CD1c-positive myeloid dendritic cell (primary cell): ENCODE results near the gene PDE5A.
"Not testable (repeated sequence)": the region's sequence is repeated elsewhere in the genome, so short reads cannot be mapped to it uniquely, and the experiment has no call there.

Experiments used
- DNase-seq: peaks from one replicate; pipeline ENCODE4 v3.0.0-alpha.2; 2016; ENCODE audit errors: extremely low spot score

The PDE5A gene

GRCh38 chr4:119470737-119471063 lies 157.9 kb downstream of the PDE5A start:
- not testable (repeated sequence) for DNase-seq

- DNase-seq = not testable (repeated sequence)
Observed at GRCh38 chr4:119470021-119470736, 158.4 kb downstream of the PDE5A start.

- DNase-seq = not testable (repeated sequence)
Observed at GRCh38 chr4:119469039-119469438, 159.6 kb downstream of the PDE5A start.

GRCh38 chr4:119462733-119463132 lies 165.9 kb downstream of the PDE5A start:
- not testable (repeated sequence) for DNase-seq

GRCh38 chr4:119455734-119456133 lies 172.9 kb downstream of the PDE5A start:
- not testable (repeated sequence) for DNase-seq

GRCh38 chr4:119454491-119455270 lies 173.9 kb downstream of the PDE5A start:
- DNase-seq = peak; percentile 100

- not testable (repeated sequence) for DNase-seq
Observed at GRCh38 chr4:119454151-119454490, 174.5 kb downstream of the PDE5A start.

GRCh38 chr4:119453286-119453685 lies 175.3 kb downstream of the PDE5A start:
- DNase-seq = not testable (repeated sequence)

GRCh38 chr4:119449851-119450250 lies 178.8 kb downstream of the PDE5A start:
- DNase-seq = not testable (repeated sequence)
